ENCODE measurements around the gene SLC35G1. TPM values are rescaled to one million over a fixed set of nuclear protein-coding genes. Genes with fewer than 3 reads are reported as not detected.

The SLC35G1 gene
- total RNA-seq, 1 experiment from 2014 or later, result 5.1 TPM

DNA sequence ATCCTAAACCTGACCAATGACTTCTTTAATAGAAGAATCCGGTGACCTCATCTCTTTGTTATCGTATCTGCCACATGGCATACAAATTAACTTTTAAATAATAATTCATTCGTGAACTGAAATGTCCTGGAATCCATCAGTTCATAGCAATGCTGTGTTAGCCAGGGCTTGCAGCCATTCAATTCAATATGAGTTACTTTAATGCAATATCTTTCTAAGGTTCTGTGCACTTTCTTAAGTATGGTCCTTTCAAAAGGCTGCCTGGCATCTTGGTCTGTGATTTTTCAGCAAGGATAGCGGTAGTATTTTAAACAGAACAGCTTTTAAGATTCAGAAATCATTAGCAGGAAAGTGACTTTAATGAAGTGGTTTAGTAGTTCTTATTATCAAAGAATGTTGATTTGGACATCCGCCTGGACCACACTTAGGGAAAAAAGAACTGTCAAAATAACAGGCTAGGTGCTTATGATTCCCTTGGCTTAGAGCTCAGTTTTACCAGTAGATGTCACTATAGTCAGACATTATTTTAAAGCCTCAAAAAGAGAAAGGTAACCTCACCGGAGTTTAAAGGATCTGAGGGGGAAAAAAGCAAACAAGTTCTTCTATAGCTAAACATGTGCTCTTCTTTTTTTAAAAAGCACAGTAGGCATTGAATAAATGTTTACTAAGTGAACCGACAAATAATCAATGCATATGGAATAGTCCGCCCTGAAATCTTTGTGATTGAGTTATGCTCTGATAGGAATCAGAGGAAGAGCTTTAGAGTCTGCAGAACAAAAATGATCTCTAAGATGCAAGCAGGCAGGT, 22.7 kb downstream of the SLC35G1 start (continued):
- TF ChIP-seq ZNF416 (CRISPR knock-in tag; IDR thresholded peaks at IDR 0.05), result no peak
- TF ChIP-seq GRHL2 (CRISPR knock-in tag; IDR thresholded peaks at IDR 0.05; ENCODE audit: insufficient replicate concordance, severe bottlenecking), result no peak
- TF ChIP-seq, protein P1, sequence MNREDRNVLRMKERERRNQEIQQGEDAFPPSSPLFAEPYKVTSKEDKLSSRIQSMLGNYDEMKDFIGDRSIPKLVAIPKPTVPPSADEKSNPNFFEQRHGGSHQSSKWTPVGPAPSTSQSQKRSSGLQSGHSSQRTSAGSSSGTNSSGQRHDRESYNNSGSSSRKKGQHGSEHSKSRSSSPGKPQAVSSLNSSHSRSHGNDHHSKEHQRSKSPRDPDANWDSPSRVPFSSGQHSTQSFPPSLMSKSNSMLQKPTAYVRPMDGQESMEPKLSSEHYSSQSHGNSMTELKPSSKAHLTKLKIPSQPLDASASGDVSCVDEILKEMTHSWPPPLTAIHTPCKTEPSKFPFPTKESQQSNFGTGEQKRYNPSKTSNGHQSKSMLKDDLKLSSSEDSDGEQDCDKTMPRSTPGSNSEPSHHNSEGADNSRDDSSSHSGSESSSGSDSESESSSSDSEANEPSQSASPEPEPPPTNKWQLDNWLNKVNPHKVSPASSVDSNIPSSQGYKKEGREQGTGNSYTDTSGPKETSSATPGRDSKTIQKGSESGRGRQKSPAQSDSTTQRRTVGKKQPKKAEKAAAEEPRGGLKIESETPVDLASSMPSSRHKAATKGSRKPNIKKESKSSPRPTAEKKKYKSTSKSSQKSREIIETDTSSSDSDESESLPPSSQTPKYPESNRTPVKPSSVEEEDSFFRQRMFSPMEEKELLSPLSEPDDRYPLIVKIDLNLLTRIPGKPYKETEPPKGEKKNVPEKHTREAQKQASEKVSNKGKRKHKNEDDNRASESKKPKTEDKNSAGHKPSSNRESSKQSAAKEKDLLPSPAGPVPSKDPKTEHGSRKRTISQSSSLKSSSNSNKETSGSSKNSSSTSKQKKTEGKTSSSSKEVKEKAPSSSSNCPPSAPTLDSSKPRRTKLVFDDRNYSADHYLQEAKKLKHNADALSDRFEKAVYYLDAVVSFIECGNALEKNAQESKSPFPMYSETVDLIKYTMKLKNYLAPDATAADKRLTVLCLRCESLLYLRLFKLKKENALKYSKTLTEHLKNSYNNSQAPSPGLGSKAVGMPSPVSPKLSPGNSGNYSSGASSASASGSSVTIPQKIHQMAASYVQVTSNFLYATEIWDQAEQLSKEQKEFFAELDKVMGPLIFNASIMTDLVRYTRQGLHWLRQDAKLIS (CRISPR knock-in tag; IDR thresholded peaks at IDR 0.05; ENCODE audit: borderline replicate concordance), result no peak
- TF ChIP-seq, protein P2, sequence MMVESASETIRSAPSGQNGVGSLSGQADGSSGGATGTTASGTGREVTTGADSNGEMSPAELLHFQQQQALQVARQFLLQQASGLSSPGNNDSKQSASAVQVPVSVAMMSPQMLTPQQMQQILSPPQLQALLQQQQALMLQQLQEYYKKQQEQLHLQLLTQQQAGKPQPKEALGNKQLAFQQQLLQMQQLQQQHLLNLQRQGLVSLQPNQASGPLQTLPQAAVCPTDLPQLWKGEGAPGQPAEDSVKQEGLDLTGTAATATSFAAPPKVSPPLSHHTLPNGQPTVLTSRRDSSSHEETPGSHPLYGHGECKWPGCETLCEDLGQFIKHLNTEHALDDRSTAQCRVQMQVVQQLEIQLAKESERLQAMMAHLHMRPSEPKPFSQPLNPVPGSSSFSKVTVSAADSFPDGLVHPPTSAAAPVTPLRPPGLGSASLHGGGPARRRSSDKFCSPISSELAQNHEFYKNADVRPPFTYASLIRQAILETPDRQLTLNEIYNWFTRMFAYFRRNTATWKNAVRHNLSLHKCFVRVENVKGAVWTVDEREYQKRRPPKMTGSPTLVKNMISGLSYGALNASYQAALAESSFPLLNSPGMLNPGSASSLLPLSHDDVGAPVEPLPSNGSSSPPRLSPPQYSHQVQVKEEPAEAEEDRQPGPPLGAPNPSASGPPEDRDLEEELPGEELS (CRISPR knock-in tag; IDR thresholded peaks at IDR 0.05), result no peak
- TF ChIP-seq, protein P3, sequence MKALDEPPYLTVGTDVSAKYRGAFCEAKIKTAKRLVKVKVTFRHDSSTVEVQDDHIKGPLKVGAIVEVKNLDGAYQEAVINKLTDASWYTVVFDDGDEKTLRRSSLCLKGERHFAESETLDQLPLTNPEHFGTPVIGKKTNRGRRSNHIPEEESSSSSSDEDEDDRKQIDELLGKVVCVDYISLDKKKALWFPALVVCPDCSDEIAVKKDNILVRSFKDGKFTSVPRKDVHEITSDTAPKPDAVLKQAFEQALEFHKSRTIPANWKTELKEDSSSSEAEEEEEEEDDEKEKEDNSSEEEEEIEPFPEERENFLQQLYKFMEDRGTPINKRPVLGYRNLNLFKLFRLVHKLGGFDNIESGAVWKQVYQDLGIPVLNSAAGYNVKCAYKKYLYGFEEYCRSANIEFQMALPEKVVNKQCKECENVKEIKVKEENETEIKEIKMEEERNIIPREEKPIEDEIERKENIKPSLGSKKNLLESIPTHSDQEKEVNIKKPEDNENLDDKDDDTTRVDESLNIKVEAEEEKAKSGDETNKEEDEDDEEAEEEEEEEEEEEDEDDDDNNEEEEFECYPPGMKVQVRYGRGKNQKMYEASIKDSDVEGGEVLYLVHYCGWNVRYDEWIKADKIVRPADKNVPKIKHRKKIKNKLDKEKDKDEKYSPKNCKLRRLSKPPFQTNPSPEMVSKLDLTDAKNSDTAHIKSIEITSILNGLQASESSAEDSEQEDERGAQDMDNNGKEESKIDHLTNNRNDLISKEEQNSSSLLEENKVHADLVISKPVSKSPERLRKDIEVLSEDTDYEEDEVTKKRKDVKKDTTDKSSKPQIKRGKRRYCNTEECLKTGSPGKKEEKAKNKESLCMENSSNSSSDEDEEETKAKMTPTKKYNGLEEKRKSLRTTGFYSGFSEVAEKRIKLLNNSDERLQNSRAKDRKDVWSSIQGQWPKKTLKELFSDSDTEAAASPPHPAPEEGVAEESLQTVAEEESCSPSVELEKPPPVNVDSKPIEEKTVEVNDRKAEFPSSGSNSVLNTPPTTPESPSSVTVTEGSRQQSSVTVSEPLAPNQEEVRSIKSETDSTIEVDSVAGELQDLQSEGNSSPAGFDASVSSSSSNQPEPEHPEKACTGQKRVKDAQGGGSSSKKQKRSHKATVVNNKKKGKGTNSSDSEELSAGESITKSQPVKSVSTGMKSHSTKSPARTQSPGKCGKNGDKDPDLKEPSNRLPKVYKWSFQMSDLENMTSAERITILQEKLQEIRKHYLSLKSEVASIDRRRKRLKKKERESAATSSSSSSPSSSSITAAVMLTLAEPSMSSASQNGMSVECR (CRISPR knock-in tag; IDR thresholded peaks at IDR 0.05; ENCODE audit: borderline replicate concordance), result no peak

DNA sequence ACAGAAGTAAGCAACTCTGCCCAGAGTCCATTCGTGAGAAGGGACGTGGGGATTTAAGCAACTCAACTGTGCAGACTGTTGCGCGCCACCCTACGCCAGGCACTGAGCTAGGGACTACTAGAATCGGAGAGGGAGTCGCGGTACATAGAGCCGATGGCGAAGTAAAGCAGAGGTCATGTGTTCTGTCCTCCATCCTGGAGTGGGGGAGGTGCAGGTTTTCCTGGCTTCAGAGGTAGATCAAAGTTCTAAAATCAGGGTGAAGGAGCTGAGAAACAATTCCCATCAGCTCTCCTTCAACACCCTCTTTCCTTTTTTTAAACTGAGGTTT, 23.2 kb downstream of the SLC35G1 start:
- TF ChIP-seq, protein P4, sequence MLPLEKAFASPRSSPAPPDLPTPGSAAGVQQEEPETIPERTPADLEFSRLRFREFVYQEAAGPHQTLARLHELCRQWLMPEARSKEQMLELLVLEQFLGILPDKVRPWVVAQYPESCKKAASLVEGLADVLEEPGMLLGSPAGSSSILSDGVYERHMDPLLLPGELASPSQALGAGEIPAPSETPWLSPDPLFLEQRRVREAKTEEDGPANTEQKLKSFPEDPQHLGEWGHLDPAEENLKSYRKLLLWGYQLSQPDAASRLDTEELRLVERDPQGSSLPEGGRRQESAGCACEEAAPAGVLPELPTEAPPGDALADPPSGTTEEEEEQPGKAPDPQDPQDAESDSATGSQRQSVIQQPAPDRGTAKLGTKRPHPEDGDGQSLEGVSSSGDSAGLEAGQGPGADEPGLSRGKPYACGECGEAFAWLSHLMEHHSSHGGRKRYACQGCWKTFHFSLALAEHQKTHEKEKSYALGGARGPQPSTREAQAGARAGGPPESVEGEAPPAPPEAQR (CRISPR knock-in tag; IDR thresholded peaks at IDR 0.05), result no peak
- no peak for TF ChIP-seq SP1 (CRISPR knock-in tag; conservative IDR thresholded peaks at IDR 0.05)
- TF ChIP-seq, protein P5, sequence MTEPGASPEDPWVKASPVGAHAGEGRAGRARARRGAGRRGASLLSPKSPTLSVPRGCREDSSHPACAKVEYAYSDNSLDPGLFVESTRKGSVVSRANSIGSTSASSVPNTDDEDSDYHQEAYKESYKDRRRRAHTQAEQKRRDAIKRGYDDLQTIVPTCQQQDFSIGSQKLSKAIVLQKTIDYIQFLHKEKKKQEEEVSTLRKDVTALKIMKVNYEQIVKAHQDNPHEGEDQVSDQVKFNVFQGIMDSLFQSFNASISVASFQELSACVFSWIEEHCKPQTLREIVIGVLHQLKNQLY (CRISPR knock-in tag; IDR thresholded peaks at IDR 0.05), result no peak
- no peak for TF ChIP-seq SMAD3 (CRISPR knock-in tag; IDR thresholded peaks at IDR 0.05; ENCODE audit: borderline replicate concordance)
- TF ChIP-seq, protein P6, sequence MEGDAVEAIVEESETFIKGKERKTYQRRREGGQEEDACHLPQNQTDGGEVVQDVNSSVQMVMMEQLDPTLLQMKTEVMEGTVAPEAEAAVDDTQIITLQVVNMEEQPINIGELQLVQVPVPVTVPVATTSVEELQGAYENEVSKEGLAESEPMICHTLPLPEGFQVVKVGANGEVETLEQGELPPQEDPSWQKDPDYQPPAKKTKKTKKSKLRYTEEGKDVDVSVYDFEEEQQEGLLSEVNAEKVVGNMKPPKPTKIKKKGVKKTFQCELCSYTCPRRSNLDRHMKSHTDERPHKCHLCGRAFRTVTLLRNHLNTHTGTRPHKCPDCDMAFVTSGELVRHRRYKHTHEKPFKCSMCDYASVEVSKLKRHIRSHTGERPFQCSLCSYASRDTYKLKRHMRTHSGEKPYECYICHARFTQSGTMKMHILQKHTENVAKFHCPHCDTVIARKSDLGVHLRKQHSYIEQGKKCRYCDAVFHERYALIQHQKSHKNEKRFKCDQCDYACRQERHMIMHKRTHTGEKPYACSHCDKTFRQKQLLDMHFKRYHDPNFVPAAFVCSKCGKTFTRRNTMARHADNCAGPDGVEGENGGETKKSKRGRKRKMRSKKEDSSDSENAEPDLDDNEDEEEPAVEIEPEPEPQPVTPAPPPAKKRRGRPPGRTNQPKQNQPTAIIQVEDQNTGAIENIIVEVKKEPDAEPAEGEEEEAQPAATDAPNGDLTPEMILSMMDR (IDR thresholded peaks at IDR 0.05), result no peak
- TF ChIP-seq ZNF138 (CRISPR knock-in tag; conservative IDR thresholded peaks at IDR 0.05), result no peak
- no peak for TF ChIP-seq ZBTB21 (CRISPR knock-in tag; IDR thresholded peaks at IDR 0.05; ENCODE audit: borderline replicate concordance)
- TF ChIP-seq PRRX2 (CRISPR knock-in tag; IDR thresholded peaks at IDR 0.05), result no peak
- ChIA-PET POLR2A (no interaction called here), CTCF (interaction anchor here (0.8 to 3.1 kb wide), 45 partner anchors 8 to 527 kb away, joined by 3 to 39 read pairs (median 4); partner anchors contain the start of gene SLC35G1)
- Mint-ChIP-seq H3K9me3 (no peaks in the 10 kb centered on the region), H3K4me3 (peak overlapping the region; percentile 41), H3K27ac (no peak overlapping the region), H3K4me1 (peaks cover 11% of the 10 kb centered on the region), H3K27me3 (ENCODE audit: low read depth) (no peaks in the 10 kb centered on the region), H3K36me3 (peaks cover 4% of the 10 kb centered on the region; the same call in 1 of the 2 replicates)
- DNase-seq (ENCODE audit: low spot score), result peak; percentile 19
- peak; percentile 65 for ATAC-seq

Data from WTC11 (cell line).